AG09319 (cell line): ENCODE measurements around the gene EIF2B5.

Source experiments
- DNase-seq: peaks from one replicate; pipeline ENCODE4 v3.0.0-alpha.2; 2010; ENCODE audit warnings: low read depth; ENCODE audit errors: extremely low read depth
- TF ChIP-seq, protein P1 (sequence below): IDR thresholded peaks from 2 replicates; pipeline ENCODE4 v1.5.1; 2011; ENCODE audit warnings: low read depth, mild to moderate bottlenecking, inconsistent platforms, low read length, moderate library complexity

Gene EIF2B5

DNA sequence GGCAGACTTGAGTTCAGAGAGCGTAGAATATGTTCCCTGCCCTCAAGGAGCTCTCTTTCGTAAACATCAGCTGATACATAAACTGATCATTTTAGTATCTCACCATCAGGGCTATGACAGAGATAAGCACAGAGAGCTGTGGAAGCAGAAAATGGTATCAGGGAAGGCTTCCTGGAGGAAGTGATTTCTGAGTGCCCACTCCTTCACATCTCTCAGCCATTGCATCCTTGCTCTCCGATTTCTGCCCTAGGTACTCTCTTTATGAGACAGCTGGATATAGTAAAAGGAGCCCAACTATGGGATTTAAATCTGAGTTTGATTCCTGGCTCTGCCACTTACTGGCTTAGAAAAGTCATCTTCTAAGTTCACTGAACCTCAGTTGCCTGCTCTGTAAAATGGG lies 30.4 kb downstream of the EIF2B5 start:
- DNase-seq = no peak
- TF ChIP-seq, protein P1, sequence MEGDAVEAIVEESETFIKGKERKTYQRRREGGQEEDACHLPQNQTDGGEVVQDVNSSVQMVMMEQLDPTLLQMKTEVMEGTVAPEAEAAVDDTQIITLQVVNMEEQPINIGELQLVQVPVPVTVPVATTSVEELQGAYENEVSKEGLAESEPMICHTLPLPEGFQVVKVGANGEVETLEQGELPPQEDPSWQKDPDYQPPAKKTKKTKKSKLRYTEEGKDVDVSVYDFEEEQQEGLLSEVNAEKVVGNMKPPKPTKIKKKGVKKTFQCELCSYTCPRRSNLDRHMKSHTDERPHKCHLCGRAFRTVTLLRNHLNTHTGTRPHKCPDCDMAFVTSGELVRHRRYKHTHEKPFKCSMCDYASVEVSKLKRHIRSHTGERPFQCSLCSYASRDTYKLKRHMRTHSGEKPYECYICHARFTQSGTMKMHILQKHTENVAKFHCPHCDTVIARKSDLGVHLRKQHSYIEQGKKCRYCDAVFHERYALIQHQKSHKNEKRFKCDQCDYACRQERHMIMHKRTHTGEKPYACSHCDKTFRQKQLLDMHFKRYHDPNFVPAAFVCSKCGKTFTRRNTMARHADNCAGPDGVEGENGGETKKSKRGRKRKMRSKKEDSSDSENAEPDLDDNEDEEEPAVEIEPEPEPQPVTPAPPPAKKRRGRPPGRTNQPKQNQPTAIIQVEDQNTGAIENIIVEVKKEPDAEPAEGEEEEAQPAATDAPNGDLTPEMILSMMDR = no peak

DNA sequence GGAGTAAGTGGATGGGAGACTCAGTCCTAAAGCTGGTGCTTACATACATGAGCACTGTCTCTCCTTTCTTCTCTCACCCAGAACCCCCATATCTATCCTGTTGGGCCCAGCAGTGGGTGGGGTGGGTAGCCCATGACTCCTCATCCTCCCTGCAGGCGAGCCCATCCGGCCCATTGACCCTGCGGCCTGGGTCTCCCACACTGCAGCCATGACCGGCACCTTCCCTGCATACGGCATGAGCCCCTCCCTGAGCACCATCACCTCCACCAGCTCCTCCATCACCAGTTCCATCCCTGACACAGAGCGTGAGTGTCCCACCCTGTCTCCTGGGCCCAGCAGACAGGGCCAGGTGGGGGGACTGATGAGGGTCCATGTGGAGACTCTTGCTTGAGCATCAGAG lies 31.5 kb downstream of the EIF2B5 start:
- no peak for DNase-seq
- TF ChIP-seq, protein P1 = no peak

DNA sequence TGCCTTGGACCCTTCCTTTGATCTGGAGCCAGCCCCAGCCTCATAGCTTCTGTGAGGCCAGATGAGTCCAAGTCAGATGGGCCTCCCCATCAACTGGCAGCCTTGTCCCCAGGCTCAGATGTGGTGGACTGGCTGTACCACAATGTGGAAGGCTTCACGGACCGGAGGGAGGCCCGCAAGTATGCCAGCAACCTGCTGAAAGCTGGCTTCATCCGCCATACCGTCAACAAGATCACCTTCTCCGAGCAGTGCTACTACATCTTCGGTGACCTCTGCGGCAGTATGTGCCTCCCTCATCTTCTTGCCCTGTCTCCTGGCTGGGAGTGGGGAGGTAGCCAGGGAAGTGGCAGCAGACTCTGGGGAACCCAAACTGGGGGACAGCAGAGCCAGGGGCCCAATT lies 32.6 kb downstream of the EIF2B5 start:
- DNase-seq = no peak
- TF ChIP-seq, protein P1 = no peak

DNA sequence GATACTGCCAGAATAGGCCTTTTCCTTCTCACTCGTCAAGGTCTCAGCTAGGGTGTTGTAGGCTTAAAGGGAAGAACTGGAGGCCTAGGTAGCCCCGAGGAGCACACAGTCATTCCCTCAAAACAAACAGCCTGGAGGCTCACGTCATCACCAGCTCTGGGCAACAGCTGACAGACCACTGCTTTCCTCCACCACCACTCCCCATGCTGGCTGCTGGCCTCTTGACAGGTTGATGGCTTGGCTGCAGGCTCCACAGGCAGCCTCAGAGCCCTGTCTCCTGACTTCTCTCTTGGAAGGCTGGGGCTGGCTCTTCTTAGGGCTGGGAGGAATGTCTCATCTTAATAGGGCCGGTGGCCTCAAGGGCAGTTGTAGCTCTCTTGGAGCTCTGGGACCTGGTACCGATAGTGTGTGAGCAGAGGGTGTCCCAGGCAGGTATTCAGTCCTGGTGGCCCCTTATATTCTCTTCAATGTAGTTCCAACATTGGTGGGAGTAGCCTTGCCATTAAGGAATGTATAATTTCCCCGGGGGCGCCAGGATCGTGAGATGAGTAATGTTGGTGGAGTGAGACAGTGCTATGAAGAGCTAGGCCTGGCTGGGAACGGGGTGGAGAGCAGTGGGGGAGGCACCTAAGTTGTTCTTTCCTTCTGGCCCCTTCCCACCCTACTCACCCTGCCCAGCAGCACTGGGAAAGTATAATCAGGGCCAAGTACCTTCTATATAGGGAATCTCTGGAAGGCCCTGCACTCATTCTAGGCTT lies 33.4 kb downstream of the EIF2B5 start:
- TF ChIP-seq, protein P1 = no peak
- no peak for DNase-seq

DNA sequence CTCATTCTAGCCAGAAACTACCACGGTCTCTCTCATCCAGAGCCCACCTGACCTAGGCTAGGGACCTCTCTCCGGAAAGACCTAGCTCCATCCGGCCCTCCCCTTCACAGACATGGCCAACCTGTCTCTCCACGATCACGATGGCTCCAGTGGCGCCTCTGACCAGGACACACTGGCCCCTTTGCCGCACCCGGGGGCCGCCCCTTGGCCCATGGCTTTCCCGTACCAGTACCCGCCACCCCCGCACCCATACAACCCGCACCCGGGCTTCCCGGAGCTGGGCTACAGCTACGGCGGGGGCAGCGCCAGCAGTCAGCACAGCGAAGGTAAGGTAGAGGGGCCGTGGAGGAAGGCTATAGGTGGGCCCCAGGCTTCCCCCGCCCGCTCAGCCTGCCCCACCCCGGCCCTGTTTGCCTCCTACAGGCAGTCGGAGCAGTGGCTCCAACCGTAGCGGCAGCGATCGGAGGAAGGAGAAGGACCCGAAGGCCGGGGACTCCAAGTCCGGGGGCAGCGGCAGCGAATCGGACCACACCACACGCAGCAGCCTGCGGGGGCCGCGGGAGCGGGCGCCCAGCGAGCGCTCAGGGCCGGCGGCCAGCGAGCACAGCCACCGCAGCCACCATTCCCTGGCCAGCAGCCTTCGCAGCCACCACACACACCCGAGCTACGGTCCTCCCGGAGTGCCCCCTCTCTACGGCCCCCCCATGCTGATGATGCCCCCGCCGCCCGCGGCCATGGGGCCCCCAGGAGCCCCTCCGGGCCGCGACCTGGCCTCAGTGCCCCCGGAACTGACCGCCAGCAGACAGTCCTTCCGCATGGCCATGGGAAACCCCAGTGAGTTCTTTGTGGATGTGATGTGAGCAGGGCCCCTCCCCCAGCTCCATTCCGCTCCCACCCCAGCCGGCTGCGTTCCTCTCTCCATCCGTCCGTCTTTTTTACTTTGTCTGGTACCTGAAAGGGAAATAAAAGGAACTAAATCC lies 35.0 kb downstream of the EIF2B5 start:
- no peak for DNase-seq
- TF ChIP-seq, protein P1 = no peak

DNA sequence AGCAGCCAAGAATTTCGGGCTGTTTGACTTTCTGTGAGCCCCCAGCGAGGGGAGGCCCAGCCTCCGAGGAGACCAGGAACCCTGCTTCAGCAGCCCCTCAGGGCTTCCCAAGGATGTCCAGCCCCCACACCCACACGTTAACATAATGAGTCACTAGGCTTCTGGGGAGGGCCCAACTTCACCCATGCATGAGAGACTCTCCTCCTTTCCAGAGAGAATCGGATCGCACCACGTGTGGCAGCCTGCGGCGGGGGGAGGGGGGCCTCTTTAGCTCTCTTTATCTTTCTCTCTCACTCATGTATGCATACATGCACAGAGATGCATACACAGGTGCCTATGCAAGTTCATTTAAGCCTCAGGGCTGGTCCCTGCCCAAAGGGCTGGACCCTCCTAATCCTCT lies 36.4 kb downstream of the EIF2B5 start:
- no peak for DNase-seq
- TF ChIP-seq, protein P1 = no peak
